GM18951 (cell line): Measurements from ENCODE around the gene RUNX3.
"Not testable (repeated sequence)": the region's sequence is repeated elsewhere in the genome, so short reads cannot be mapped to it uniquely, and the experiment has no call there.

Experiments used
- POLR2A ChIP-seq: IDR thresholded peaks from 4 replicates; pipeline ENCODE4 v1.6.1; 2011; ENCODE audit warnings: mild to moderate bottlenecking; ENCODE audit not compliant: insufficient read length, insufficient read depth; ENCODE audit errors: extremely low read depth
- in situ Hi-C: fragments of 300-500 bp; cut with MboI; formaldehyde crosslinking; loops from one replicate; pipeline ENCODE4 v1.12.0; 2022; ENCODE audit warnings: low sequenced_read_pairs, mixed read lengths, inconsistent platforms; ENCODE audit not compliant: unreplicated experiment

Gene RUNX3

DNA sequence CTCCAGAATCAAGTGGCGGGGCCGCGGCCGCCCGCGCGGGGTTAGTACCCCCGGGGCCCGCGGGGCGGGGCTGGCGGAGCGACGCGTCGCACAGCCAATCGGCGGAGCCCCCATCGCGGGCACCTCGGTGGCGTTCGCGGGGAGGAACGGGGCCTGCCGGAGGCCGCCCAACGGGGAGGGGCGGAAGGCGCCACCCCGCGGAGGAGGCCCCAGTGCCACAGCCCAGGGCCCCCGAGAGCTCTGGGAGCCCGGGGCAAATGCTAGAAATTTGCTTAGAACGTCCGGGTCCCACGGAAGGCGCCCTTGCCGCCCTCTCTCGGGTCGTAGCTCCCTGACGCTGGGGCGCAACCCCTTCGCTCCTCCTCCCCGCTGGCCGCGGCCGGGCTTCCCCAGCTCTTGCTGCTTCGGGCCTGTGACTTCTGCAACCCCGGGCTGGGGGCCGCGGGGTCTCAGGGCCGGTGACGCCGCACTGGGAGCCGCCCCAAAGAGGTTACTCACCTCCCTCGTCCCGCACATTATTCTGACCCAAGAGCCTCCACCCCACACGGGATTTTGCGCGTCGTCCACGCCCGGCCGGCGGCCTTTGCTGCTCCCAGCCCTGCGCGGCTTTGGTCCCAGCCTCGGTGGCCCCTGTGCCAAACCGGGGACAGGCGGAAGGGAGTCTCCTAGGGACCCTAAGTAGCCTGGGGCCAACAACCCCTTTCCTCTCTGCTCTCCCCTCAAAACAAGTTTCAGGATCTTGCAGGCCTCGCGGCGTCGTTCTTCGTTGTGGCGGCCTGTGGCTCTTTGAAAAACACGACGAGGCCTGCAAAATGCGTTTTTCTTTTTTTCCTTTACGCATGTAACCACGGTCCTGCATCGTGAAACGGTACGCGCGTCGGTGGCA lies at the start of gene RUNX3:
Gene RUNX3, minus strand, starts transcription at position 17 of the 886 bp plus-strand sequence. CDS start 408 bp downstream, outside the sequence.
- in situ Hi-C loops, result no loop called here
- peak; percentile 98 for TF ChIP-seq POLR2A

DNA sequence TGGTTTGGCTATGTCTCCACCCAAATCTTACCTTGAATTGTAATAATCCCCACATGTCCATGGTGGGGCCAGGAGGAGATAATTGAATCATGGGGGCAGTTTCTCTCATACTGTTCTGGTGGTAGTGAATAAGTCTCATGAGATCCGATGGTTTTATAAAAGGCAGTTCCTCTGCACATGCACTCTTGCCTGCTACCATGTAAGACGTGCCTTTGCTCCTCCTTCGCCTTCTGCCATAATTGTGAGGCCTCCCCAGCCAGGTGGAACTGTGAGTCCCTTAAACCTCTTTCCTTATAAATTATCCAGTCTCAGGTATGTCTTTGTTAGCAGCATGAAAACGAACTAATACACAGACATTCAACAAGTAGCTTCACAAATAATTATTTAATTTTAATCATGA lies 49.2 kb upstream of the RUNX3 start:
- in situ Hi-C loops, result not testable (repeated sequence)

GRCh38 chr1:24978383-24979032 lies 48.4 kb upstream of the RUNX3 start:
- no peak for TF ChIP-seq POLR2A
- in situ Hi-C loops, result no loop called here

- in situ Hi-C loops, result no loop called here
- TF ChIP-seq POLR2A, result no peak
Observed at GRCh38 chr1:24975391-24975790, 45.3 kb upstream of the RUNX3 start.

DNA sequence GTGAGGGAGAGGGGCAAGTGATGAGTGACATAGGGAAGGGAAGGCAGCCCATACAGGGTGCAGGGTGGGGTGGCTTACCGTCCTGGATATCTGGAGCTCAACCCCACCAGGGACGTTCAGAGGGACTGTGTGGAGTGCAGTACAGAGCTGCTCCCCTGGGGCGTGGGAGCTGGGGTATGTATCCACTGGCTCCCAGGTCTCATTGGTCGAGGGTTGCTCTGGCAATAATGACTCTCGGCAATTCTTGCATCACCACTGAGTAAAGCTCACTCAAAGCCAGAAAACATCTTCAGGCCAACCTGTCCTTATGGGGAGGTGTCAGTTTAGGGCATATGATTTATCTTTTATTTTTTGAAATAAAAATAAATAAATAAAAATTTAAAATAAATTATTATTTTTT lies 43.2 kb upstream of the RUNX3 start:
- TF ChIP-seq POLR2A, result no peak

GRCh38 chr1:24972915-24973242 lies 42.8 kb upstream of the RUNX3 start:
- TF ChIP-seq POLR2A, result no peak
- in situ Hi-C loops, result no loop called here

More for the DNA sequence above, 43.2 kb upstream of the RUNX3 start:
- in situ Hi-C loops, result no loop called here

DNA sequence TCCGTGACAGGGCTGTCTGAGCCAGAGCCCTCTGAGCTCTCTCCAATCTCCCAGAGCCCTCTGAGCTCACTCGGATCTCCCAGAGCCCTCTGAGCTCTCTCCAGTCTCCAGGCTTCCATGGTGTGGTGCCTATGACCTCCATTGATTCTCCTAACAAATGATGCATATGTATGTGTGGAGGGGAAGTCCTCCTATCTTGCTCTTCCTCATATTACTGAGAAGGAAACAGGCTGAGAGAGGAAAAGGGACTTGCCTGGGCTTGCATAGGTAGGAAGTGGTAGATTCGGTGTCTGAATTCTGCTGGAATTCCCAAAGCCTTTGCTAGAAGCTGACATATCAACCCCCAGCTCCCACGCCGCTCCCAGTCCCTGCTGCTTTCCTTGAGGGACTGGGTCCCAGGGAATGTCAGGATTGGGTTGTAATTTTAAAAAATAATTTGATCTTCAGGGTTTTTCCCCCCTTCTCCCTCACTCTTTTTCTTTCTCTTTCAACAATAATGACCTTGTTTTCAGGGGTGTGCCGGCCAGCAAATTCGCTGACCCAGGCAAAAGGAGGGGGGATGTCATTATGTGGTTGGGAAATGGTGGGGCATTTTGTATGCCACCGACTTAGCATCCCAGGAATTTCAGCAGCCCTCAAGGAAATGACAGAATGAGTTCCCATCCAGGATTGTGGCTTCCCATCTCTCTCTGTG lies 42.3 kb upstream of the RUNX3 start:
- in situ Hi-C loops, result no loop called here
- TF ChIP-seq POLR2A, result no peak

DNA sequence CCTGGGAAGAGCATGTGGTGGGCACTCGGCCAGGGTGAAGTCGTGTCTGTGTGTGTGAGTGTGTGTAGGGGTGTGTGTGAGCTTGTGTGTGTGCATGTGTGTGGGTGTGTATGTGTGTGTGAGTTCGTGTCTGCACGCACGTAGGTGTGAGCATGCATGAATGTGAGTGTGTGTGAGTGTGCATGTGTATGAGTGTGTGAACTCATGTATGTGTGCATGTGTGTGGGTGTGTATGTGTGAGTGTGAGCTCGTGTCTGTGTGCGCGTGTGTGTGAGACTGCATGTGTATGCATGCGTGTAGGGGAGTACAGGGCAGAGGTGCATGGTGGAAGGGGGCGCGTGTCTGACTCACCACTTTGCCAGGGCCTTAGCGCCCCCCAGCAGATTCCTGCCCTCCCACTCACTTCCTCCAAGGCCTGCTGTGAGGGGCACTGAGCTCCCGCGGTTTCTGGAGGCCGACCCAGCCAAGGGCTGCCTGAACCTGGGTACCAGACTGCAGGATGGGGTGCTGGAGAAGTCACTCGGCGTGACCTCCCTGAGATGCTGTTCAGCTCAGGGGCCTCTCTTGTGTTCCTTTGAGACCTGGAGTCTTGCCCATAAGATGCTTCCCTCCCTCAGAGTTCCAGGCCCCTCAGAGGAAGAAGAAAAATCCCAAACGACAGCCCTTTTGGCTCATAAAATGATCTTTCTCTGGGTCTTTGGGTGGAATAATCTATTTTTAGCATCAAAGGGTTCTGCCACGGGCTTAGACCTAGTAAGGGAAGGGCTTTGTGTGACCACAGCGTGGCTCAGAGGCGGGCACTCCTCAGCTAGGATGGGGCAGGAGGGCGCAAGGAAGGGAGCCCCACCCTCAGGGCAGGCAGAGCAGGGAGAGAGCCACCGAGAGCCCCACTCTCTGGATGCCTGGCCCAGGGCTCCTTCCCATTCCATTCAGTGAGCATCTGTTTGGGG lies 41.1 kb upstream of the RUNX3 start:
- in situ Hi-C loops, result no loop called here
- no peak for TF ChIP-seq POLR2A

DNA sequence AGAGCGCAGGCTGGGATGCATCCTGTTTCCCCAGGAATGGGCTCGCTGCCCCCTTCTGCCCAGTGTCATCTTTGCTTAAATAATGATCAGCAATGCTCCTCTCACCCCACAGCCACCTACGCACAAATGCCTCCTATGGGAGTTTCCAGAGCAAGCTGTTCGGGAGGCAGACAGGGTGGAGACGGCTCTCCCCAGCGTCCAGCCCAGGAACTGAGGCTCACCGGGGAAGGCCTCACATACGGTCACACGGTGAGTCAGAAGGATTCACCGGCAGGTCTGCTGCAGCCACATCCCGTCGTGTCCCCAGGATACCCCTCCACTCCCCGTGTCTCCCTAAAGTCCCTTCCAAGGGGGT lies 40.3 kb upstream of the RUNX3 start:
- TF ChIP-seq POLR2A, result no peak
- in situ Hi-C loops, result no loop called here

DNA sequence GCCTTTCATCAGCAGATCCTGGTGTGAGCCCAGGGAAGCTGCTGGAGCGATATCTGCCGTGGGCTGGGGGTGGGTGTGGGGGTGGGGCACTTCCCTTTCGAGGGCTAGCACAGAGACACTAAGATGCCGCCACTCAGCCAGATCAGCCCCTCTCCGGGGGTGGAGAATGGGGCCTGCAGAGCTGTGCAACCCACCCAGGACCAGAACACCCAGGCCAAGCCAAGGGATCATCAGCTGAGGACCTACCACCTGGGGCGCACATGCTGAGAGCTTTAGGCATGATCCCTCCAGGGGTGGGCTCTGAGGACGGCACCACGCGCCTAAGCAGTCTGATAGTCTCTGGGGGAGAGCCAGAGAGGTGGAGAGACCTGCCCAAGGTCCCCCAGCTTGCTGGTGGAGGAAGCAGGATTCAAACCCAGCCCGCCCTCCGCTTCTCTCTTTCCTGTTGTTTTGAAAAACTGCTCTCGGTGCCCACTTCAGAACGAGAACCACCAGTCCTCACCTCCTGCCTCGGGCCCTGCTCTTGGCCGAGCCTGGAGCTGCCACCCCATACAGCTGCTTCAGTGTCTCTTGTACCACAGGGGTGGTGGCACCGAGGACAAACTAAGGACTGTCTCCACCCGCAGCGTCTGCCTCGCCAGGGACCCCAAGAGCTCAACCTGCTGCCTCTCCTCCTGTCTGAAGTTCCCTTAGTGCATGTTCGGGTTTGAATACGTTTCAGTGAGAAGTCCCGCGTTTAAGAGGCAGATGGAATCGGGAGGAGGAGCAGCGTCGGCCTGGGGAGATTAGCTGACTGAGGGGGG lies 39.7 kb upstream of the RUNX3 start:
- in situ Hi-C loops, result no loop called here
- TF ChIP-seq POLR2A, result no peak

GRCh38 chr1:24968941-24969585 lies 39.0 kb upstream of the RUNX3 start:
- in situ Hi-C loops, result no loop called here
- TF ChIP-seq POLR2A, result no peak

- in situ Hi-C loops, result no loop called here
- TF ChIP-seq POLR2A, result no peak
Observed at GRCh38 chr1:24967962-24968361, 37.9 kb upstream of the RUNX3 start.
